NCI-H774 (cell line): ENCODE measurements around the gene PTPN4.
"Not testable (repeated sequence)": the region's sequence is repeated elsewhere in the genome, so short reads cannot be mapped to it uniquely, and the experiment has no call there.

Experiments used
- DNase-seq: peaks from one replicate; lab custom pipeline; 2025; lab: John Stamatoyannopoulos, UW

PTPN4 gene

GRCh38 chr2:119943058-119943457, 183.3 kb downstream of the PTPN4 start:
- DNase-seq: no peak

- DNase-seq: no peak
These were observed 187.8 kb downstream of the PTPN4 start for GRCh38 chr2:119947535-119947934.

GRCh38 chr2:119950966-119951365, 191.2 kb downstream of the PTPN4 start:
- no peak for DNase-seq

GRCh38 chr2:119958670-119959268, 199.0 kb downstream of the PTPN4 start:
- no peak for DNase-seq

GRCh38 chr2:119960821-119961220, 201.1 kb downstream of the PTPN4 start:
- DNase-seq: no peak

GRCh38 chr2:119981896-119982295, 222.2 kb downstream of the PTPN4 start:
- no peak for DNase-seq

- DNase-seq: no peak
These were observed 222.8 kb downstream of the PTPN4 start for GRCh38 chr2:119982506-119982905.

- no peak for DNase-seq
These were observed 223.4 kb downstream of the PTPN4 start for GRCh38 chr2:119983108-119983507.

GRCh38 chr2:119996148-119996547, 236.4 kb downstream of the PTPN4 start:
- DNase-seq: no peak

GRCh38 chr2:119996896-119997891, 237.5 kb downstream of the PTPN4 start:
- DNase-seq: not testable (repeated sequence)

GRCh38 chr2:120001471-120001870, 241.7 kb downstream of the PTPN4 start:
- no peak for DNase-seq

GRCh38 chr2:120004254-120004653, 244.5 kb downstream of the PTPN4 start:
- no peak for DNase-seq

GRCh38 chr2:120005834-120006521, 246.3 kb downstream of the PTPN4 start:
- no peak for DNase-seq

- DNase-seq: no peak
These were observed 248.1 kb downstream of the PTPN4 start for GRCh38 chr2:120007851-120008250.

- DNase-seq: no peak
These were observed 252.6 kb downstream of the PTPN4 start for GRCh38 chr2:120012363-120012762.

- peak; percentile 93 for DNase-seq
These were observed 253.3 kb downstream of the PTPN4 start, which contains the start of gene EPB41L5 for GRCh38 chr2:120012771-120013596. Gene EPB41L5, plus strand, starts transcription at chr2:120013077. Its CDS starts 6,008 bp downstream, at chr2:120019085.

- peak; percentile 43 for DNase-seq
These were observed 254.0 kb downstream of the PTPN4 start for GRCh38 chr2:120013597-120014223.

- no peak for DNase-seq
These were observed 254.7 kb downstream of the PTPN4 start for GRCh38 chr2:120014226-120014980.

GRCh38 chr2:120016800-120017199, 257.1 kb downstream of the PTPN4 start:
- DNase-seq: no peak

- peak; percentile 54 for DNase-seq
These were observed 257.5 kb downstream of the PTPN4 start for GRCh38 chr2:120017201-120017600.
